ENCODE measurements around the gene WFDC1.

WFDC1 gene

GRCh38 chr16:84294531-84295142 is at the start of gene WFDC1:
TSS of gene WFDC1 (plus strand) at chr16:84294878. CDS start at chr16:84294972, 94 bp downstream.
- FAIRE-seq = no peak

DNA sequence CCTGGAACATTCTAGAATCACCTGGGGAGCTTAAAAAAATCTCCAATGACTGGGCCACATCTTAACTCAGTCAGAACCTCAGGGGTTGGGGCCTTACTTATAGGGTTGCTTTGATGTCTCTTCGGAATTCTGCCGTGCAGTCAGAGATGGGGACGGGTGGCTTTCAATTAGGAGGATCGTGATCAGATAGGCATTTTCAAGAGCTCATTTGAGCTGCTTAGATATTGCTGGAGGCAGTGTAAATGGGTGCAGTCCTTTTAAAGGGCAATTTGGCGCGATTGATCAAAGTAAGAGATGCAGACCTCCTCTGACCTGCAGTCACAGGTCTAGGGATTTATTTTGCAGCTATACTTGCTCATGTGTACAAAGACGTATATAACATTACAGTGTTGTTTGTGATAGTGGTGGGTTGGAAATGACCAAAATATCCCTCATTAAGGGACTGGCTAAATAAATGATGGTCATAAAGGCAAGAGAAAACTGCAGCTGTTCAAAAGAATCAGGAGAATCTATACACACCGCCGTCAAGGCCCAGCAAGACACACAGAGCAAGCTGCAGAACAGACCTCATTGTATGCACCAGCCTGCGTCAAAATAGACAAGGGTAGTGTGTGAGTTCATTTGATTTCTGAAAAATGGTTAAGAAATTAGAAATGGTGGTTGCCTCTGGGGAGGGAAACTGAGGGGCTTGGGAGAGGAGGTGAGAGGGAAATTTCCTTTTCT is 48.6 kb upstream of the WFDC1 start:
- FAIRE-seq = no peak

GRCh38 chr16:84246679-84247077 is 48.0 kb upstream of the WFDC1 start:
- FAIRE-seq = no peak

DNA sequence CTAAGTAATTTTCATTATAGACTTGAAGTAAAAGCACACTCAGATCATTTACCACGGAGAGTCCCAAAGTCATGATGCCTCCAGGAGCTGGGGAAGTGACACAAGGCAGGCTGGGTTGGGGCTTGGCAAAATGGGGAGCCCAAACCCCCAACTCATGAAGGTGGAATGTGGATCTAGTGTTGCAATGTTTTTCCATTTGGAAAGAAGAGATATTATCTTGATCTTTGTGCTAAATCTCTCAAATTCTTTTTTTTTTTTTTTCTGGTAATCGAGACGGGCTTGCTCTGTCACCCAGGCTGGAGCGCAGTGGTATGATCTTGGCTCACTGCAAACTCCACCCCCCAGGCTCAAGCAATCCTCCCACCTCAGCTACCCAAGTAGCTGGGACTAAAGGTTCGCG is 47.3 kb upstream of the WFDC1 start:
- FAIRE-seq = no peak

DNA sequence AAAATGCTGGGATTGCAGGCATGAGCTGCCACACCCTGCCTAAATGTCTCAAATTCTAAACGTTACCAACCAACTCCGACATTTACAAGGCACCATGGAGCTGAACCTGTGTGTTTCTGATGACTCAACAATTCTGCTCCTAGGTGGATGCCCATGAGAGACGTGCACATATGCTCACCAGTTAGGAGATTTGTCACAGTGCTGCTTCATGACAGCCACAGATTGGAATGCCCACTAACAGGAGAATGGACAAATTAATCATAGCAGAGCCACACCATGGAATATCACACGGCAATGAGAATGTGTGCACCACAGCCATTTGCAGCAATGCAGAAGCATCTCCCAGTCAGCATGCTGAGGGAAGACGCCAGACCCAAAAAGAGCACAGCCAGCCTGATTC is 46.8 kb upstream of the WFDC1 start:
- FAIRE-seq = no peak

DNA sequence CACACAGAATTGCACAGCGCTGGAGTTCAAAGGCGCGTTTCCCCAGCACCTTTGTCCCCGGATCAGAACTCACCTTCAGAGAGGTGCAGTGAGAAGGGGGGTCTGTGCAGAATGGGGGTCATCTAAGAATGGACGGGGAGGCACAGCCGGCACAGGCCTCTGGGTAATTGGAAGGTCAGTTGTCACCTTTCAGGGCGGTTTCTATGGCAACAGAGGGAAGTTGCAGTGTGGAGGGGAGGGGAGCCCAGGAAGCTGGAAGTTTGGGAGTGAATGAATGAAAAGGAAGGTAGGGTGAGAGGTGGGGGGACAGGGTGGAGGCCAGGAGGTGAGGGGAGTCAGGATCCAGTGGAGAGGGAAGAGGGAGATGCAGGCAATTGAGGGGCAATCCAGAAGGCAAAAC is 42.5 kb upstream of the WFDC1 start:
- FAIRE-seq = no peak

GRCh38 chr16:84253173-84253572 is 41.5 kb upstream of the WFDC1 start:
- no peak for FAIRE-seq

DNA sequence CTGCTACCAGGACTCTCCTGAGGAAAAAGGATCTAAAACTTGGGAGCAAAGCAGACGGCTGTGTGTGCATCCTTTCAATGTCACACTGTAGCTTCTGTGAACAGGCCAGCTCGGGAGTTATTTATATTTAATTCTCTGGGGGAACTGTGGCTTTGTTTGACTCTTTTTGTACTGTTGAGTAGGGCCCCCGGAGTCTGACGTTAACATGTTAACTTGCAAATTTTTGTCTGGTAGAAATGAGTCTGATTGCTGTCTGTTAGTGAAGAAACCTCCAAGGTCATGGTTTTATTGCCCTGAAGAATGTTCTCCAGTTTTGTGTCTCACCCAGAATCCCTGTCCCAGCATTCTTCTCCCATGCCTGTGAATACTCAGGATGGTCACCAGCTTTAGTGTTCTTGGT is 40.6 kb upstream of the WFDC1 start:
- no peak for FAIRE-seq

GRCh38 chr16:84255050-84255810 is 39.4 kb upstream of the WFDC1 start:
- no peak for FAIRE-seq

DNA sequence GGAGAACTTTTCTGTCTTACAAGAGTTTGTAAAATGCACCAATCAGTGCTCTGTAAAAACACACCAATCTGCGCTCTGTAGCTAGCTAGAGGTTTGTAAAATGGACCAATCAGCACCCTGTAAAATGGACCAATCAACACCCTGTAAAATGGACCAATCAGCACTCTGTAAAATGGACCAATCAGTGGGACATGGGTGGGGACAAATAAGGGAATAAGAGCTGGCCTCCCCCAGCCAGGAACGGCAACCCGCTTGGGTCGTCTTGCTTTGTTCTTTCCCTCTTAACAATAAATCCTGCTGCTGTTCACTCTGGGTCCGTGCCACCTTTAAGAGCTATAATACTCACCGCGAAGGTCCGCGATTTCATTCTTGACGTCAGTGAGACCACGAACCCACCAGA is 36.4 kb upstream of the WFDC1 start:
- no peak for FAIRE-seq

- no peak for FAIRE-seq
These were observed 35.0 kb upstream of the WFDC1 start for GRCh38 chr16:84259691-84260090.

DNA sequence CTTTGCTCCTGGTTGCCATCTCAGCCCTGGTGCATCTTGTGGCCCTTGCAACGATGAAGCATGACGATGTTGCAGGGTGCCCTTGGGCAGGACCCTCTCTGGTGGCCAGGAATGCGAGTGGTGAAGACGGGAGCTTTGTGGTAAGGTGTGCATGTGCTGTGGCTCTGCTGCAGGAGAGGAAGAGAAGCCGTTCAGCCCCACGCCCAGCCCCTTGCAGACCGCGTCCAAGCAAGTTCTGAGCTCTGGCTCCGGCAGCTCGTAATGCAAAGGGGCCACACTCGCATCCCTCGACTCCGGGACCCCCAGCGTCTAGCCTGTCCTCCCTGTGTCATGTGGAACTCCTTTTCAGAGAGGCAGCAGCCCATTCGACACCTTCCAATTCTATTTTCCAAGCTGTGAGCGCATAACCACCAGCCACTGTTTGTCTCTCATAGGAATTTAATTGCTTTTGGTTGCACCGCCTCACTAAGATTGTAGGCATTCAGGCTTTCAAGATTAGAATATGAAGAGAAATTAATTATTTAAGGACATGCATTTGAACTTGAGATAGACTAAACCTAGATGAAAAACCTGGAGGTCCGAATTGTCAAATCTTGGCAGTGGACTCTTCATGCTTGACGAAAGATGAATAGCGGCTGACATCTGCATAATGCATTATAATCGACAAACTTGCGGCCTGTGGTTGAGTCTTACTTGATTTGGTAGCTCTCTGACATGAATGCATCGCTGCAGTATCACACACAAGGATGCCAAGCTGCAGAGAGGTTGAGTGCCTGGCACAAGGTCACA is 33.7 kb upstream of the WFDC1 start:
- FAIRE-seq = no peak

- FAIRE-seq = no peak
These were observed 32.6 kb upstream of the WFDC1 start for GRCh38 chr16:84262031-84262430.

DNA sequence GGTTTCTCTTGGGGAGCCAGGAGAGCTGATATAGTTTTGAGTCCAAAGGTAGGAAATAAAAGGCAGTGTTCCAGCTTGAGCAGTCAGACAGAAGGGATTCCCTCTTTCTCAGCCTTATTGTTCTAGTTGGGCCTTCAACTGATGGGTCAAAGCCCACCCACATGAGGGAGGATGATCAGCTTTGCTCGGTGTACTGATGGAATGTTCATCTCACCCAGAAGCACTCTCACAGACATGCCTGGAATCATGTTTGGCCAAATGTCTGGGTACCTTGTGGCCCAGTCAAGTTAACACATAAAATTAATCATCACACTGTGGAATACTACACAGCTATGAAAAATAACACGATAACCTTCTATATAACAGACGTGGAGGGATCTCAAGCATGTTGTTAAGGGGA is 31.7 kb upstream of the WFDC1 start:
- FAIRE-seq = no peak

- no peak for FAIRE-seq
These were observed 28.2 kb upstream of the WFDC1 start for GRCh38 chr16:84266451-84266850.

DNA sequence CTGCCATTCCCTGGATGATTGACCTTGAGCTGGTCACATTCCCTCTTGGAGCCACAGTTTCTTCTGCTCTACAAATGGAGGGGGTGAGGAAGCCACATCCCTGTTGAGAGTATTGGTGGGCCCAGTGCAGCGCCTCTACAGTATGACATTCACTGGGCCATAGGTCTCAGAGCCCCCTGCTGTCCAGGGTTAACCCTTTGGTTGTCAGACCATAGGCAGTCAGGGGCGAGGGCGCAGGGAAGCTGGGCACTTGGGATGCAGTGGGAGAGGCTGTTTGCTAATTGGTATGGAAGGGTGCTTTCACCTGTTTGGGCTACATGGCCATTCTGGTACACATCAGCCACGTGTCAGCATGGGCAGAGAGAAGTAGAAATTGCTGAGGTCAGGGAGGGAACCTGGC is 27.3 kb upstream of the WFDC1 start:
- no peak for FAIRE-seq

GRCh38 chr16:84268291-84269040 is 26.2 kb upstream of the WFDC1 start:
- no peak for FAIRE-seq

- FAIRE-seq = no peak
These were observed 24.6 kb upstream of the WFDC1 start for GRCh38 chr16:84270071-84270470.

- no peak for FAIRE-seq
These were observed 24.1 kb upstream of the WFDC1 start for GRCh38 chr16:84270531-84270930.

GRCh38 chr16:84271037-84271436 is 23.6 kb upstream of the WFDC1 start:
- no peak for FAIRE-seq

DNA sequence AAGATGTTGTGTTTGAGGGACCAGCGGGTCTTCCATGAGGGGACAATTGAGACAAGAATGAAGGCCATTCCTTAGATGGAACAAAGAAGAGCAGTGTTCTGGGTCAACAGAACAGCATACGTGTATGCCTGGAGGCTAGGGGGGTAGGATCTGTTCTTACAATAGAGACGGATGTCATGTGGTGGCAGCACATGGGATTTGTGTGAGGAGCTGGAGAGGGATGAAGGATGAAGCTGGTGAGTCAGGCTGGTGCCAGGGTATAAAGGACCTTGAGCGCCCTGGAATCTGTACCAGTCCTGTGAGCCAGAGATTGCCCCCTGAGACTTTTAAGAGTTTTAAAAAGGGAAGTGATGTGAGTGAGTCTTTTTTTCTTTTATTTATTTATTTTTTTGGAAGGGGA is 22.8 kb upstream of the WFDC1 start:
- FAIRE-seq = no peak

DNA sequence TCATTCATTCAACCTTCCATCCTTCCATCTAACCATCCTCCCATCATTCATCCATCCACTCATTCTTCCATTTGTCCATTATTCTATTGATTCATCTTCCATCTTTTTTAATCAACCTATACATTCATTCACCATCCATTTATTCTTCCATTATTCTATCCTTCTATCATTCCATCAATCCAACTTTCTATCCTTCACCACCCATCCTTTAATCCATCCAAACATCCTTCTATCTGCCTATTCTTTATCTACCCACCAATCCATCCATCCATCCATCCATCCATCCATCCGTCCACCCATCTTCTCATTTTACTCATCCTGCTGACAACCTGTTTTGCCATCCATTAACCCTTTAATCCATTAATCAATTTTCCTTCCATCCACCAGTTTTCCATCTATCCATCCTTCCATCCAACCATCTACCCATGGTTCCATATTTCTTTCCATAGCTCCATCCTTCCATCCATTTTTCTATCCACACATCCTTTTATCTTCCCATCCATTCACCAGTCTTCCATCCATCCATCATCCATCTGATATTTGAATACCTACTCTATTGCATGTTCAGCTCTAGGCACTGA is 21.8 kb upstream of the WFDC1 start:
- FAIRE-seq = no peak

Measured in G401.6 (cell line).